HG03064 (cell line): ENCODE measurements around the gene ARHGAP28.
"Not testable (repeated sequence)": the region's sequence is repeated elsewhere in the genome, so short reads cannot be mapped to it uniquely, and the experiment has no call there.

ENCODE experiments used
- ATAC-seq: cut with Tn5 transposase; IDR thresholded peaks from one replicate; pipeline ENCODE4 v1.9.1; 2021; ENCODE audit warnings: low read depth; ENCODE audit not compliant: unreplicated experiment

ARHGAP28 gene

GRCh38 chr18:6773777-6774176 lies 44.3 kb downstream of the ARHGAP28 start:
- no peak for ATAC-seq

GRCh38 chr18:6775237-6775636 lies 45.7 kb downstream of the ARHGAP28 start:
- ATAC-seq: no peak

- ATAC-seq: no peak
Measured at GRCh38 chr18:6775702-6776101, 46.2 kb downstream of the ARHGAP28 start.

- ATAC-seq: no peak
Measured at GRCh38 chr18:6776188-6776587, 46.7 kb downstream of the ARHGAP28 start.

GRCh38 chr18:6777509-6777908 lies 48.0 kb downstream of the ARHGAP28 start:
- no peak for ATAC-seq

GRCh38 chr18:6778459-6779247 lies 49.1 kb downstream of the ARHGAP28 start:
- ATAC-seq: no peak

- no peak for ATAC-seq
Measured at GRCh38 chr18:6781142-6781714, 51.7 kb downstream of the ARHGAP28 start.

- no peak for ATAC-seq
Measured at GRCh38 chr18:6781796-6782195, 52.3 kb downstream of the ARHGAP28 start.

- ATAC-seq: no peak
Measured at GRCh38 chr18:6782861-6783260, 53.3 kb downstream of the ARHGAP28 start.

GRCh38 chr18:6784046-6784445 lies 54.5 kb downstream of the ARHGAP28 start:
- no peak for ATAC-seq

GRCh38 chr18:6785001-6785400 lies 55.5 kb downstream of the ARHGAP28 start:
- no peak for ATAC-seq

GRCh38 chr18:6785411-6785810 lies 55.9 kb downstream of the ARHGAP28 start:
- no peak for ATAC-seq

GRCh38 chr18:6792391-6792790 lies 62.9 kb downstream of the ARHGAP28 start:
- no peak for ATAC-seq

GRCh38 chr18:6793455-6793854 lies 63.9 kb downstream of the ARHGAP28 start:
- ATAC-seq: no peak

- no peak for ATAC-seq
Measured at GRCh38 chr18:6793986-6794385, 64.5 kb downstream of the ARHGAP28 start.

GRCh38 chr18:6795307-6795706 lies 65.8 kb downstream of the ARHGAP28 start:
- no peak for ATAC-seq

- no peak for ATAC-seq
Measured at GRCh38 chr18:6796511-6796910, 67.0 kb downstream of the ARHGAP28 start.

GRCh38 chr18:6797171-6797570 lies 67.7 kb downstream of the ARHGAP28 start:
- no peak for ATAC-seq

- ATAC-seq: no peak
Measured at GRCh38 chr18:6798896-6799295, 69.4 kb downstream of the ARHGAP28 start.

GRCh38 chr18:6800309-6800708 lies 70.8 kb downstream of the ARHGAP28 start:
- not testable (repeated sequence) for ATAC-seq

- no peak for ATAC-seq
Measured at GRCh38 chr18:6807515-6808257, 78.2 kb downstream of the ARHGAP28 start.

- ATAC-seq: no peak
Measured at GRCh38 chr18:6810191-6810590, 80.7 kb downstream of the ARHGAP28 start.
